NCI-H226 (cell line): Measurements from ENCODE around the gene SMIM32.

Experiments
- DNase-seq: peaks from one replicate; pipeline ENCODE4 v3.0.0-alpha.2; 2015

SMIM32 gene

DNA sequence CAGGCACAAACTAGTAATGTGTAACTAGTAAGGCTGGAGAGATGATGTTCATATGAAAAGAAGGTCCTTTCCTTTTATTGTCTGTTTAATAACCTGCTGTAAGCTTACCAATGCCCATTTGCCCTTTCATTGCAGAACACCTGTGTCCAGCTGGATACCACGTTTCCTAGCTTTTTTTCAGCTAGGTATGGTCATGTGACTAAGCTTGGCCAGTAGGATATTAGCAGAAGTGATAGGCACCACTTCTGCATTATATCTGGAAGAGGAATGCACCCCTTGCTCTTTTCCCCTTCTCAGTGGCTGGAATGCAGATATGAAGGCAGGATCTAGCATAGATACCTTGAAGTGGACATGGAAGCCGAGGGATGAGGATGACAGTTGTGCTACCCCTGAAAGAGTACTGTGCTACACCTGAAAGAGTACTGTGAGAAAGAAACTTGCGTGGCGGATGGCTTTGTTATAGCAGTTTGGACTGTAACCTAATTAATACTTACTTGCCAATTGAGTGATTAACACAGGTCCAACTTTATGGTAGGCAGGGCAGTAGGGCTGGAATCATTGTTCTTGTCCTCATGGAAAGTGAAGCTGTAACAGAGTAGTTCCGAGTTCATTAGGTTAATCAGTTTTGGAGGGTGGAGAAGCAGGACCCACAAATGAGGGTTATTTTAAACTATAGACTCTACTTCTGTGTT lies 6.8 kb downstream of the SMIM32 start:
- no peak for DNase-seq

- DNase-seq = no peak
Observed at GRCh38 chr5:136182618-136183017, 10.3 kb downstream of the SMIM32 start.

GRCh38 chr5:136174021-136174659 lies 18.8 kb downstream of the SMIM32 start:
- DNase-seq = no peak

DNA sequence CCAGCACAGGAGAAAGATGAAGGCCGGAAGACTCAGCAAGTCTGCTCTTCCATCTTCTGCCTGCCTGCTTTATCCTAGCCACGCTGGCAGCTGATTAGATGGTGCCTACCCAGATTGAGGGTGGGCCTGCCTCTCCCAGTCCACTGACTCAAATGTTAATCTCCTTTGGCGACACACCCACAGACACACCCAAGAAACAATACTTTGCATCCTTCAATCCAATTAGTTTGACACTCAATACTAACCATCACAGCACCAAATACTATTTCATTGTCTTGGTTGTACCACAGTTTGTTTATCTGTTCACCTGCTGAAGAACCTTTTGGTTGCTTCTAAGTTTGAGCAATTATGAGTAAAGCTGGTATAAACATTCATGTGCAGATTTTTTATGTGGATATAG lies 23.7 kb downstream of the SMIM32 start:
- DNase-seq = no peak

- DNase-seq = no peak
Observed at GRCh38 chr5:136166909-136167308, 26.1 kb downstream of the SMIM32 start.

DNA sequence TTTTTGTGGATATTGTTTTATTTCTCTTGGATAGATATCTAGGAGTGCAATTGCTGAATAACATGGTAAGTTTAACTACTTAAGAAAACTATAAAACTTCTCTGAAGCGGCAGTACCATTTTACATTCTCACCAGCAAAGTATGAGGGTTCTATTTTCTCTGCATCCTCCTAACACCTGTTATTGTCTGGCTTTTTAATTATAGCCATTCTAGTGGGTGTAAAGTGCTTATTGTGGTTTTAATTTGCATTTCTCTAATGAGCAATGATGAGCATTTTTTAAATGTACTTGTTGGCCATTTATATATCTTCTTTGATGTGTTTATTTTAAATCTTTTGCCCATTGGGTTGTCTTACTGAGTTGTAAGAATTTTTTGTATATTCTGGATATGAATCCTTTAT lies 28.7 kb downstream of the SMIM32 start:
- no peak for DNase-seq

DNA sequence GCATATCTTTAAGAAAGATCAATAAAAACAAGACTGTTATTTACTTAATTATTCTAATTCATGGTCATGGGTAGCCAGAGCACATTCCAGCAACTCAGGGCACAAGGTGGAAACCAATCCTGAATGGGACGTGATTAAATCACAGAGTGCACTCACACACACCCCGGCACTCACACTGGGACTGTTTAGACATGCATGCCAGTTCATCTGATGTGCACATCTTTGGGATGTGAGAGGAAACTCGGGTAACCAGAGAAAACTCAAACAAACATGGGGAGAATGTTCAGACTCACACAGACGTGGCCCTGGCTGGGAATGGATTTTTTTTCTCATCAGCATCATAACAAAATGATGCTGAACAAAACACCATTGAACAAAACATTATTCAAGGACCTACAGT lies 31.0 kb downstream of the SMIM32 start:
- DNase-seq = no peak

GRCh38 chr5:136159457-136159856 lies 33.5 kb downstream of the SMIM32 start:
- DNase-seq = no peak

- DNase-seq = no peak
Observed at GRCh38 chr5:136157514-136157913, 35.4 kb downstream of the SMIM32 start.

GRCh38 chr5:136155761-136156160 lies 37.2 kb downstream of the SMIM32 start:
- no peak for DNase-seq

DNA sequence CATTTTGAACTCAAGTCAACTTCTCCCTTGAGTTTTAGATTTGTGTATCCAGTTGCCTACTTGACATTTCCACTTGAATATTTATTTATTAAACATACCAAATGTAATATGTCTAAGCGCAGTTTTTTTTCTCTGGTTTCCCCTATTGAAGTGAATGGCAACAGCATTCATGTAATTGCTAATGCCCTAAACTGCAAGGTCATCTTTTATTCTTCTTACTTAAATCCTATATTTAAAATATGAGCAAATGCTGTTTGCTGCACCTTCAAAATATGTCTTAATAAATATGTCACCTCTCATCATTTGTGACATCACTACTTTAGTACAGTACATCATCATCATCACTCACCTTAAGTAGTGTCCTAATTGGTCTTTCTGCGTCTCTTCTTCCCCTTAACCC lies 37.9 kb downstream of the SMIM32 start:
- no peak for DNase-seq

- no peak for DNase-seq
Observed at GRCh38 chr5:136153581-136154236, 39.3 kb downstream of the SMIM32 start.

DNA sequence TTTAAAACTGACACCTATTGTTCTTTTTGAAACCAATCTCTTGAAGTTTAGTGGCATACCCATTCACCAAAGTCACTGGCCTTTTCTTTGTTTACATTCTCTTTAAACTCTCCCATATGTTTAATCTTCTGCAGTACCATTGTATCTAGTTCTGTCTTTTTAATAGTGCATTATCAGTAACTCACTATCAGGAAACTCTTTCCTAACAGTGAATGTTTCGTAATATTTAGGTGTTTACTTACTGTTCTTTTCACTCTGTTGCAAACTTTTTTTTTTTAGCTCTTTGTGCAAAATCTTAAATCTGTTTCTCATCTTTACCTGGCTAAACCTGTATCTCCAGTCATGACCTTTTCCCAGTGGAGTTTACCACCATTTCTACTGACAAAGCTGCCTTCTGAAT lies 43.1 kb downstream of the SMIM32 start:
- DNase-seq = no peak

DNA sequence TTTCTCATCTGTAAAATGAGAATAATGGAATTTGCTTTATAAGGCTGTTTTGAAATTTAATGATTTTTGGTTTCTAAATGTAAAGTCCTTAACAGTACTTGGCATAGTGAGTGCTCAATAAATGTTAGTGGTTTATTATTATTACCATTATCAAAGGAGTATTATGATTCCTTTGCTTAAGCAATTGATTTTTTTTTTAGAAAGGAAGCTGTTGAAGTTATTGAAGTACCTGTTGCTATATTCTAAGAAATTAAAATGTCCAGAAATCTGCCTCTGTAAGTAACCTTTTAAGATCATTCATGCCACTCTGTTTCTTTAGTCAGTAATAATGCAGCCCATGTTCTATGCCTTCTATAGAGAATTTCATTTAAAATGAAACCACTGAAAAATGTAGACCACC lies 45.3 kb downstream of the SMIM32 start:
- DNase-seq = no peak

GRCh38 chr5:136146201-136146600 lies 46.8 kb downstream of the SMIM32 start:
- DNase-seq = no peak

- DNase-seq = no peak
Observed at GRCh38 chr5:136145030-136145429, 47.9 kb downstream of the SMIM32 start.

GRCh38 chr5:136143763-136144162 lies 49.2 kb downstream of the SMIM32 start:
- DNase-seq = no peak

DNA sequence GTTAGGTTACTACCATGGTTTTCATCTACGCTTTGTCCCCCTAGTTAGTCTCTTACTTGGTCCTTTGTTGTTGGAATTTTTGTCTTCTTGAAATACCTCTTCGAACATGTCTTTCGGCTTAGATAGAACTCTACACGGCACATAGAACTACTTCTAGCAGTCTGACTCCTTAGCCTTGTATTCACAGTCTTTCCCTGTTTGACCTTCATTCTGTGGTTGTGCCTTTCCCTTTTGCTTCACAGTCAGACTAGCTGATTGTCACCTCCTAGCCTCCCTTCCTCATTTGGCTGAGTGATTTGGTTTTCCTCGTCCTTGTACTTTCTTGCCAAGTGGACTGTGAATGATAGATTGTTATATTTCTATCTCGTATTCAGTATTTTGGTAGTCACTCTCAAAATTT lies 49.6 kb downstream of the SMIM32 start:
- no peak for DNase-seq

DNA sequence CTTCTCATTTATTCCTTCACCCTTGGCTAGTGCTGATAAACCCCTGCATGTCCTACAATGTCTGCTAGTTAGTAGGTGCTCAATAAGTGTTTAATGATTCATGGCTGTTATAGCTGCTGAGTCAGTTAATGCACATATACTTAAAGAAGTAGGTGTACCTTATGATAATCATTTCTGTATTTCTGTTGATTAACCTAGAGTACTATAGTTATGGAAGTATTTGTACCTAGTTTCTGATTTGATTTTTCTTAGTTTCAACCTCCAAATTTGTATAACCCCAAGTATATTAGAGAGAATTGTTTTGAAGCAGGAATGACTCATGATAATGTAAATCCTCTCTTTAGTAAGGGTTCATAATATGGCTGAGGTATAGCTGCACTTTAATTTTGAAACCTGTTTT lies 51.4 kb downstream of the SMIM32 start:
- DNase-seq = no peak
